IMR-90 (cell line): ENCODE data around the gene GIPR. TPM values are rescaled to one million over a fixed set of nuclear protein-coding genes. Genes with fewer than 3 reads are reported as not detected.

Experiments
- ATAC-seq: fragments of 200-7000 bp; cut with Tn5 transposase; 2 replicates; pipeline ENCODE4 v1.9.1; 2020; ENCODE audit warnings: low read depth, mild to moderate bottlenecking, moderate library complexity
- BruUV-seq: library from RNA; stranded (reverse); fragments of 400-500 nt; replicated peaks from 2 replicates; lab custom pipeline; 2021; lab: Mats Ljungman, UMichigan
- CTCF ChIA-PET: fragments of 300-600 bp; formaldehyde crosslinking; extraction: SDS; loops from one replicate; lab custom pipeline; 2021; ENCODE audit warnings: antibody characterized with exemption; lab: Yijun Ruan, JAX
- POLR2A ChIA-PET: fragments of 300-600 bp; sonication (Branson Sonifier 250); formaldehyde crosslinking; loops from one replicate; lab custom pipeline; 2022; ENCODE audit warnings: antibody characterized with exemption; ENCODE audit not compliant: unreplicated experiment; lab: Charles Lee
- DNase-seq: peaks from one replicate; pipeline ENCODE4 v3.0.0; 2013
- H2AFZ ChIP-seq: replicated peaks from 2 replicates; pipeline ENCODE3; 2013; ENCODE audit warnings: low read length, mild to moderate bottlenecking; ENCODE audit not compliant: poor library complexity
- H2AK5ac ChIP-seq: 2 replicates; pipeline ENCODE4 v1.6.1; 2013; ENCODE audit warnings: low read depth, low read length, inconsistent platforms
- H2AK9ac ChIP-seq: replicated peaks from 2 replicates; pipeline ENCODE3; 2013; ENCODE audit warnings: mild to moderate bottlenecking, low read depth, low read length, moderate library complexity; ENCODE audit not compliant: poor library complexity
- H2BK120ac ChIP-seq: 2 replicates; pipeline ENCODE4 v1.6.1; 2013; ENCODE audit warnings: low read depth, low read length, inconsistent platforms
- H2BK15ac ChIP-seq: 3 replicates; pipeline ENCODE4 v1.6.1; 2013; ENCODE audit warnings: low read depth, low read length, inconsistent platforms
- H2BK20ac ChIP-seq: 2 replicates; pipeline ENCODE4 v1.6.1; 2013; ENCODE audit warnings: low read depth, mild to moderate bottlenecking, inconsistent platforms, low read length, moderate library complexity
- H2BK5ac ChIP-seq: 2 replicates; pipeline ENCODE4 v1.6.1; 2013; ENCODE audit warnings: mild to moderate bottlenecking, low read depth, low read length, inconsistent platforms; ENCODE audit not compliant: poor library complexity, severe bottlenecking
- H3K14ac ChIP-seq: replicated peaks from 2 replicates; pipeline ENCODE4 v1.6.1; 2013; ENCODE audit warnings: low read depth, low read length, inconsistent platforms
- H3K18ac ChIP-seq: 2 replicates; pipeline ENCODE4 v1.6.1; 2013; ENCODE audit warnings: low read depth, low read length, control low read depth
- H3K23ac ChIP-seq: 2 replicates; pipeline ENCODE4 v1.6.1; 2013; ENCODE audit warnings: low read depth, low read length, inconsistent platforms
- H3K27ac ChIP-seq: 2 replicates; pipeline ENCODE4 v1.5.1; 2013; ENCODE audit warnings: mild to moderate bottlenecking, control low read depth, low read length; ENCODE audit not compliant: insufficient read depth
- H3K27me3 ChIP-seq: 2 replicates; pipeline ENCODE4 v1.6.1; 2013; ENCODE audit warnings: low read length; ENCODE audit not compliant: control insufficient read depth, insufficient read depth
- H3K36me3 ChIP-seq: 2 replicates; pipeline ENCODE4 v1.6.1; 2013; ENCODE audit warnings: low read length, mixed read lengths; ENCODE audit not compliant: control insufficient read depth, insufficient read depth
- H3K4ac ChIP-seq: 2 replicates; pipeline ENCODE4 v1.6.1; 2013; ENCODE audit warnings: low read depth, low read length, inconsistent platforms
- H3K4me1 ChIP-seq: 2 replicates; pipeline ENCODE4 v1.6.1; 2013; ENCODE audit warnings: low read length, mixed read lengths; ENCODE audit not compliant: control insufficient read depth, insufficient read depth
- H3K4me2 ChIP-seq: 2 replicates; pipeline ENCODE4 v1.6.1; 2013; ENCODE audit warnings: low read depth, mild to moderate bottlenecking, control low read depth, low read length, moderate library complexity
- H3K4me3 ChIP-seq: 2 replicates; pipeline ENCODE4 v1.5.1; 2013; ENCODE audit warnings: low read depth, mild to moderate bottlenecking, control low read depth, low read length, moderate library complexity; ENCODE audit not compliant: insufficient read depth
- H3K56ac ChIP-seq: 2 replicates; pipeline ENCODE4 v1.6.1; 2013; ENCODE audit warnings: low read length, inconsistent platforms; ENCODE audit not compliant: insufficient read depth; ENCODE audit errors: extremely low read depth
- H3K79me1 ChIP-seq, 2 experiments: 2 replicates each; pipeline ENCODE4 v1.6.1; 2013; ENCODE audit warnings: low read length in 2 of 2, inconsistent platforms in 1 of 2, low read depth in 1 of 2
- H3K9ac ChIP-seq: 2 replicates; pipeline ENCODE4 v1.6.1; 2013; ENCODE audit warnings: low read depth, low read length, control low read depth
- H3K9me1 ChIP-seq: 2 replicates; pipeline ENCODE4 v1.6.1; 2013; ENCODE audit warnings: low read length, inconsistent platforms; ENCODE audit not compliant: insufficient read depth
- H3K9me3 ChIP-seq: 2 replicates; pipeline ENCODE4 v1.6.1; 2013; ENCODE audit warnings: low read length; ENCODE audit not compliant: control insufficient read depth, insufficient read depth
- H4K20me1 ChIP-seq: 2 replicates; pipeline ENCODE4 v1.6.1; 2013; ENCODE audit warnings: low read length, inconsistent platforms; ENCODE audit not compliant: insufficient read depth
- H4K5ac ChIP-seq: 2 replicates; pipeline ENCODE4 v1.6.1; 2013; ENCODE audit warnings: mild to moderate bottlenecking, low read depth, low read length, control low read depth
- H4K8ac ChIP-seq, 2 experiments: 2 replicates each; pipeline ENCODE4 v1.6.1; 2013; ENCODE audit warnings: low read depth in 2 of 2, low read length in 2 of 2, control low read depth in 1 of 2, inconsistent platforms in 1 of 2
- H4K91ac ChIP-seq: 2 replicates; pipeline ENCODE4 v1.6.1; 2013; ENCODE audit warnings: low read depth, low read length, inconsistent platforms; ENCODE audit not compliant: insufficient read depth
- BHLHE40 ChIP-seq: fragments of 150-350 bp; IDR thresholded peaks from 2 replicates; pipeline ENCODE4 v1.6.1; 2016; ENCODE audit warnings: mild to moderate bottlenecking, low read depth, low read length
- FOS ChIP-seq: fragments of 150-350 bp; IDR thresholded peaks from 2 replicates; pipeline ENCODE4 v1.6.1; 2016; ENCODE audit warnings: low read depth, low read length
- MAFK ChIP-seq: IDR thresholded peaks from 2 replicates; pipeline ENCODE4 v1.6.1; 2012; ENCODE audit warnings: low read depth, low read length, improper control_type of control experiment
- RAD21 ChIP-seq: IDR thresholded peaks from 2 replicates; pipeline ENCODE4 v1.6.1; 2012; ENCODE audit warnings: low read length, improper control_type of control experiment
- WGBS, 2 experiments: methylation state at CpG; one replicate each; pipeline versions ENCODE4 v1.1.5 to v1.1.7; 2013; ENCODE audit warnings: missing lambda C conversion rate in 2 of 2; ENCODE audit not compliant: insufficient read length in 1 of 2; ENCODE audit errors: extremely low coverage in 2 of 2; 5-methylcytosine and 5-hydroxymethylcytosine counted together
- dilution Hi-C: fragments of 300-500 bp; cut with HindIII; formaldehyde crosslinking; loops from one replicate; pipeline ENCODE4 v1.14.3; 2018; ENCODE audit warnings: low sequenced_read_pairs; ENCODE audit not compliant: unreplicated experiment
- in situ Hi-C: fragments of 300-500 bp; cut with MboI; formaldehyde crosslinking; loops from 3 replicates; pipeline ENCODE4 v1.14.3; 2019; ENCODE audit warnings: low sequenced_read_pairs, inconsistent platforms, mixed read lengths
- intact Hi-C: fragments of 100-400 bp; cut with micrococcal nuclease; formaldehyde crosslinking; loops from 2 replicates; pipeline ENCODE4 v1.10.0; 2022
- polyA plus RNA-seq, 3 experiments: library from polyadenylated mRNA; depleted of rRNA; stranded (reverse); fragments of >200 nt; gene quantifications; 2 replicates each; pipeline ENCODE4 v1.2.3, GENCODE V29; 2012; ENCODE audit warnings: low replicate concordance in 1 of 3
- total RNA-seq: library from RNA; depleted of rRNA; stranded (reverse); fragments of >200 nt; gene quantifications from 2 replicates; pipeline ENCODE4 v1.2.3, GENCODE V29; 2012

The GIPR gene
- total and polyA plus RNA-seq, 2 of the 4 experiments (the other 2 are of a cell fraction) = 0.18 to 1.2 TPM

DNA sequence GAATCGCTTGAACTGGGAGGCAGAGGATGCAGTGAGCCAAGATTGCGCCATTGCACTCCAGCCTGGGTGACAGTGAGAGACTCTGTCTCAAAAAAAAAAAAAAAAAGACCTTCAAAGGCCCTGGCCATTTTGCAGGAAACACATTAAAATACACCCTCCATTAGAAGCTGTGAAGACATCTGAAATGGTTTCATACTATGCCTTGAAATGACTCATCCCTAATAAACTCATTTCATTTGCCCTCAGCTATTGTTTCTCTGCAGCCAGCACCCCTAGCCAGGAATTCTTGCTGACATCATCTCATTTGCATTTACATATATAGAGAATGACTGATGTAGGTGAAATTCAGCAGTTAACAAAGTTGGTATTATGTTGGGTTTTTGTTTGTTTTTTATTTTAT is 37.6 kb upstream of the GIPR start:
- Histone ChIP-seq H2BK20ac (no peak overlapping the region), H3K36me3 (peaks cover 24% of the 10 kb centered on the region), H3K4me2 (no peak overlapping the region), H2AK9ac (no peak overlapping the region), H3K4me1 (peaks cover 14% of the 10 kb centered on the region), H3K14ac (no peak overlapping the region), H3K9me3 (no peaks in the 10 kb centered on the region), H4K91ac (no peak overlapping the region), H3K4me3 (no peak overlapping the region), H2AFZ (no peak overlapping the region), H3K18ac (no peak overlapping the region), H2BK120ac (no peak overlapping the region), H3K79me1 (peaks cover 8 to 20% of the 10 kb centered on the region in 2 experiments; a peak in 3 of 4 replicates), H2AK5ac (no peak overlapping the region), H2BK15ac (no peak overlapping the region), H3K27me3 (no peaks in the 10 kb centered on the region), H3K27ac (no peak overlapping the region), H3K9ac (no peak overlapping the region), H4K5ac (no peak overlapping the region), H3K4ac (no peak overlapping the region), H3K9me1 (peaks cover 15% of the 10 kb centered on the region), H3K23ac (no peak overlapping the region), H2BK5ac (peak overlapping the region; percentile 20), H3K56ac (no peak overlapping the region), H4K20me1 (no peaks in the 10 kb centered on the region), H4K8ac (no peak overlapping the region)
- intact Hi-C loops (no loop called here), in situ Hi-C loops (no loop called here), dilution Hi-C loops (no loop called here)
- WGBS, 2 experiments = no CpG with 5 or more reads among the region's 2 CpGs
- no TSS peak for BruUV-seq
- ATAC-seq (peak; percentile 73), DNase-seq (peak; percentile 96)
- POLR2A ChIA-PET = interaction anchor here (0.5 to 0.7 kb wide), 2 partner anchors 62 to 206 kb away, joined by 6 to 8 read pairs; partner anchors contain the start of gene QPCTL
- CTCF ChIA-PET = interaction anchor here (0.9 to 1.3 kb wide), 3 partner anchors 9 to 13 kb away, joined by 3 to 4 read pairs (median 3); partner anchors contain the start of gene EML2
- TF ChIP-seq BHLHE40 (peak; percentile 50; the same call in 1 of the 2 replicates), RAD21 (no peak), FOS (peak; percentile 80), MAFK (peak; percentile 98)
